Measurements from ENCODE around the gene PPFIA4. TPM values are rescaled to one million over a fixed set of nuclear protein-coding genes. Genes with fewer than 3 reads are reported as not detected.

PPFIA4 gene
- total and polyA plus RNA-seq, 2 of the 4 experiments (the other 2 are of a cell fraction) = 5.4 to 13.7 TPM

GRCh38 chr1:203081465-203082230 lies 55.4 kb downstream of the PPFIA4 start:
- Histone ChIP-seq H4K8ac (ENCODE audit: low read depth in 2 of 2, low read length in 2 of 2) (no peak overlapping the region), H2BK15ac (ENCODE audit: low read depth, low read length) (no peak overlapping the region), H3K14ac (replicated peaks; ENCODE audit: low read depth, low read length) (no peak overlapping the region), H2AFZ (replicated peaks; ENCODE audit: low read length, poor library complexity) (no peak overlapping the region), H3K9me1 (ENCODE audit: insufficient read depth, low read length) (no peaks in the 10 kb centered on the region), H4K20me1 (ENCODE audit: insufficient read depth, low read length) (no peaks in the 10 kb centered on the region), H3K27ac (ENCODE audit: insufficient read depth, low read length) (no peak overlapping the region), H2AK5ac (ENCODE audit: low read depth, low read length) (no peak overlapping the region), H3K23ac (ENCODE audit: low read depth, low read length) (no peak overlapping the region), H3K4ac (ENCODE audit: low read depth, low read length) (no peak overlapping the region), H2BK5ac (ENCODE audit: low read depth, low read length, poor library complexity, severe bottlenecking) (no peak overlapping the region), H4K5ac (ENCODE audit: low read depth, low read length) (no peak overlapping the region), H3K4me1 (ENCODE audit: control insufficient read depth, insufficient read depth, low read length) (no peaks in the 10 kb centered on the region), H3K18ac (ENCODE audit: low read depth, low read length) (no peak overlapping the region), H3K36me3 (ENCODE audit: control insufficient read depth, insufficient read depth, low read length) (peaks cover under 1% of the 10 kb centered on the region; the same call in 1 of the 2 replicates), H2BK20ac (ENCODE audit: low read depth, low read length) (no peak overlapping the region), H3K4me2 (ENCODE audit: low read depth, low read length) (no peak overlapping the region), H4K91ac (ENCODE audit: insufficient read depth, low read depth, low read length) (no peak overlapping the region), H3K27me3 (ENCODE audit: control insufficient read depth, insufficient read depth, low read length) (peaks cover 48% of the 10 kb centered on the region), H2BK120ac (ENCODE audit: low read depth, low read length) (no peak overlapping the region), H3K9ac (ENCODE audit: low read depth, low read length) (no peak overlapping the region), H3K56ac (ENCODE audit: extremely low read depth, insufficient read depth, low read length) (no peak overlapping the region), H3K9me3 (ENCODE audit: control insufficient read depth, insufficient read depth, low read length) (no peaks in the 10 kb centered on the region), H2AK9ac (replicated peaks; ENCODE audit: low read depth, low read length, poor library complexity) (no peak overlapping the region), H3K79me1 (ENCODE audit: low read depth in 1 of 2, low read length in 2 of 2) (no peaks in the 10 kb centered on the region), H3K4me3 (ENCODE audit: insufficient read depth, low read depth, low read length) (no peak overlapping the region)
- TF ChIP-seq POLR2A (IDR thresholded peaks at IDR 0.05; ENCODE audit: low read depth, low read length) = no peak
- no peak for TF ChIP-seq BHLHE40 (IDR thresholded peaks at IDR 0.05; ENCODE audit: low read depth, low read length)
- no peak for TF ChIP-seq RCOR1 (IDR thresholded peaks at IDR 0.05; ENCODE audit: insufficient replicate concordance, low read length)
- TF ChIP-seq CHD1 (IDR thresholded peaks at IDR 0.05; ENCODE audit: low read depth, low read length) = no peak
- no peak for TF ChIP-seq SMC3 (IDR thresholded peaks at IDR 0.05; ENCODE audit: low read depth, low read length)
- no peak for TF ChIP-seq MAZ (IDR thresholded peaks at IDR 0.05; ENCODE audit: borderline replicate concordance, low read depth, low read length)
- TF ChIP-seq CEBPB (IDR thresholded peaks at IDR 0.05; ENCODE audit: low read depth, low read length) = no peak
- TF ChIP-seq MXI1 (IDR thresholded peaks at IDR 0.05; ENCODE audit: borderline replicate concordance, low read depth, low read length) = no peak
- TF ChIP-seq MAFK (IDR thresholded peaks at IDR 0.05; ENCODE audit: low read depth, low read length) = no peak
- TF ChIP-seq, protein P1, sequence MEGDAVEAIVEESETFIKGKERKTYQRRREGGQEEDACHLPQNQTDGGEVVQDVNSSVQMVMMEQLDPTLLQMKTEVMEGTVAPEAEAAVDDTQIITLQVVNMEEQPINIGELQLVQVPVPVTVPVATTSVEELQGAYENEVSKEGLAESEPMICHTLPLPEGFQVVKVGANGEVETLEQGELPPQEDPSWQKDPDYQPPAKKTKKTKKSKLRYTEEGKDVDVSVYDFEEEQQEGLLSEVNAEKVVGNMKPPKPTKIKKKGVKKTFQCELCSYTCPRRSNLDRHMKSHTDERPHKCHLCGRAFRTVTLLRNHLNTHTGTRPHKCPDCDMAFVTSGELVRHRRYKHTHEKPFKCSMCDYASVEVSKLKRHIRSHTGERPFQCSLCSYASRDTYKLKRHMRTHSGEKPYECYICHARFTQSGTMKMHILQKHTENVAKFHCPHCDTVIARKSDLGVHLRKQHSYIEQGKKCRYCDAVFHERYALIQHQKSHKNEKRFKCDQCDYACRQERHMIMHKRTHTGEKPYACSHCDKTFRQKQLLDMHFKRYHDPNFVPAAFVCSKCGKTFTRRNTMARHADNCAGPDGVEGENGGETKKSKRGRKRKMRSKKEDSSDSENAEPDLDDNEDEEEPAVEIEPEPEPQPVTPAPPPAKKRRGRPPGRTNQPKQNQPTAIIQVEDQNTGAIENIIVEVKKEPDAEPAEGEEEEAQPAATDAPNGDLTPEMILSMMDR (conservative IDR thresholded peaks at IDR 0.05; ENCODE audit: low read depth, low read length) = no peak
- no peak for TF ChIP-seq ELK1 (IDR thresholded peaks at IDR 0.05; ENCODE audit: borderline replicate concordance, low read depth, low read length)
- no peak for TF ChIP-seq USF2 (IDR thresholded peaks at IDR 0.05; ENCODE audit: low read depth, low read length)
- TF ChIP-seq RAD21 (IDR thresholded peaks at IDR 0.05; ENCODE audit: low read length) = no peak
- no peak for TF ChIP-seq FOS (IDR thresholded peaks at IDR 0.05; ENCODE audit: low read depth, low read length)
- no peak for TF ChIP-seq RFX5 (IDR thresholded peaks at IDR 0.05; ENCODE audit: low read depth, low read length)
- TF ChIP-seq NFE2L2 (IDR thresholded peaks at IDR 0.05; ENCODE audit: low read depth, low read length) = no peak
- dilution Hi-C loops (cut with HindIII; ENCODE audit: low sequenced_read_pairs, unreplicated experiment) (no loop called here), intact Hi-C loops (cut with micrococcal nuclease) (no loop called here), in situ Hi-C loops (cut with MboI; ENCODE audit: low sequenced_read_pairs) (no loop called here)
- WGBS, 2 experiments (ENCODE audit: extremely low coverage in 2 of 2, insufficient read length in 1 of 2) = no CpG with 5 or more reads among the region's 9 CpGs
- DNase-seq (no peak), ATAC-seq (ENCODE audit: low read depth) (no peak)
- ChIA-PET POLR2A (ENCODE audit: unreplicated experiment) (no interaction called here), CTCF (no interaction called here)
- BruUV-seq (replicated peaks) = no TSS peak
